Activated CD8-positive, alpha-beta T cell treated with anti-CD3 and anti-CD28 coated beads for 36 hours (primary cell): ENCODE data around the gene RANBP10. TPM values are rescaled to one million over a fixed set of nuclear protein-coding genes. Genes with fewer than 3 reads are reported as not detected.

Experiments used
- ATAC-seq: fragments of 200-7000 bp; cut with Tn5 transposase; one replicate; pipeline ENCODE4 v1.10.0; 2021; ENCODE audit warnings: mild to moderate bottlenecking, moderate library complexity
- CTCF ChIA-PET: fragments of 350-600 bp; sonication (Branson Sonifier 250); formaldehyde crosslinking; loops from one replicate; lab custom pipeline; 2021; ENCODE audit warnings: antibody characterized with exemption; lab: Charles Lee
- POLR2A ChIA-PET: fragments of 350-600 bp; sonication (Branson Sonifier 250); formaldehyde crosslinking; loops from one replicate; lab custom pipeline; 2021; ENCODE audit warnings: antibody characterized with exemption; lab: Charles Lee
- DNase-seq: peaks from one replicate; pipeline ENCODE4 v3.0.0-alpha.2; 2020
- H3K27ac Mint-ChIP-seq: one replicate; pipeline ENCODE4 v1.8.0; 2021; ENCODE audit warnings: mild to moderate bottlenecking, mixed read lengths
- H3K27me3 Mint-ChIP-seq: one replicate; pipeline ENCODE4 v1.8.0; 2021; ENCODE audit warnings: mixed read lengths
- H3K36me3 Mint-ChIP-seq: one replicate; pipeline ENCODE4 v1.8.0; 2021; ENCODE audit warnings: low read depth, mixed read lengths
- H3K4me1 Mint-ChIP-seq: one replicate; pipeline ENCODE4 v1.8.0; 2021; ENCODE audit warnings: low read depth, mixed read lengths
- H3K4me3 Mint-ChIP-seq: one replicate; pipeline ENCODE4 v1.8.0; 2021; ENCODE audit warnings: mild to moderate bottlenecking, moderate library complexity, mixed read lengths
- H3K9me3 Mint-ChIP-seq: one replicate; pipeline ENCODE4 v1.8.0; 2021; ENCODE audit warnings: mixed read lengths
- intact Hi-C: fragments of 100-400 bp; cut with micrococcal nuclease; formaldehyde crosslinking; loops from one replicate; pipeline ENCODE4 v1.10.0; 2022
- total RNA-seq, 2 experiments: library from RNA; stranded (reverse); gene quantifications; one replicate each; pipeline ENCODE4 v1.2.3, GENCODE V29; 2021
- TF ChIP-seq, protein P1 (sequence below): fragments of 200-600 bp; IDR thresholded peaks from one replicate; pipeline ENCODE4 v1.8.0; 2022; ENCODE audit warnings: antibody characterized with exemption, mild to moderate bottlenecking

RANBP10 gene
- total RNA-seq, 2 experiments from 2014 or later: 15.9 to 18.9 TPM

DNA sequence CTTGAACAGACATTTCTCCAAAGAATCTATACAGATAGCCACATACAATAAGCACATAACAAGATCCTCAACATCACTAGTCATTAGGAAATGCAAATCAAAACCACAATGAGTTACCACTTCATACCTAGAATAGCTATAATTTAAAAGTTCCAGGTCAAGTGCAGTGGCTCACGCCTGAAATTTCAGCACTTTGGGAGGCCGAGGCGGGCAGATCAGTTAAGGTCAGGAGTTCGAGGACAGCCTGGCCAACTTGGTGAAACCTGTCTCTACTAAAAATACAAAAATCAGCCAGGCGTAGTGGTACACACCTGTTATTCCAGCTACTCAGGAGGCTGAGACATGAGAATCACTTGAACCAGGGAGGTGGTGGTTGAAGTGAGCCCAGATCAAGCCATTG lies 19.9 kb downstream of the RANBP10 start:
- H3K4me3 Mint-ChIP-seq: no peak overlapping the region
- TF ChIP-seq, protein P1, sequence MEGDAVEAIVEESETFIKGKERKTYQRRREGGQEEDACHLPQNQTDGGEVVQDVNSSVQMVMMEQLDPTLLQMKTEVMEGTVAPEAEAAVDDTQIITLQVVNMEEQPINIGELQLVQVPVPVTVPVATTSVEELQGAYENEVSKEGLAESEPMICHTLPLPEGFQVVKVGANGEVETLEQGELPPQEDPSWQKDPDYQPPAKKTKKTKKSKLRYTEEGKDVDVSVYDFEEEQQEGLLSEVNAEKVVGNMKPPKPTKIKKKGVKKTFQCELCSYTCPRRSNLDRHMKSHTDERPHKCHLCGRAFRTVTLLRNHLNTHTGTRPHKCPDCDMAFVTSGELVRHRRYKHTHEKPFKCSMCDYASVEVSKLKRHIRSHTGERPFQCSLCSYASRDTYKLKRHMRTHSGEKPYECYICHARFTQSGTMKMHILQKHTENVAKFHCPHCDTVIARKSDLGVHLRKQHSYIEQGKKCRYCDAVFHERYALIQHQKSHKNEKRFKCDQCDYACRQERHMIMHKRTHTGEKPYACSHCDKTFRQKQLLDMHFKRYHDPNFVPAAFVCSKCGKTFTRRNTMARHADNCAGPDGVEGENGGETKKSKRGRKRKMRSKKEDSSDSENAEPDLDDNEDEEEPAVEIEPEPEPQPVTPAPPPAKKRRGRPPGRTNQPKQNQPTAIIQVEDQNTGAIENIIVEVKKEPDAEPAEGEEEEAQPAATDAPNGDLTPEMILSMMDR: no peak
- H3K9me3 Mint-ChIP-seq: no peaks in the 10 kb centered on the region
- intact Hi-C loops: no loop called here
- DNase-seq: no peak
- no peaks in the 10 kb centered on the region for H3K27me3 Mint-ChIP-seq
- no peak for ATAC-seq
- H3K4me1 Mint-ChIP-seq: peaks cover 20% of the 10 kb centered on the region
- ChIA-PET CTCF (interaction anchor here (1.6 to 2.2 kb wide), 2 partner anchors 29 to 30 kb away, joined by 3 to 13 read pairs; no protein-coding TSS in a partner anchor), POLR2A (interaction anchor here (0.6 kb wide), 1 partner anchor 479 kb away, joined by 3 read pairs; no protein-coding TSS in a partner anchor)
- H3K27ac Mint-ChIP-seq: no peak overlapping the region
- H3K36me3 Mint-ChIP-seq: peaks cover 6% of the 10 kb centered on the region

DNA sequence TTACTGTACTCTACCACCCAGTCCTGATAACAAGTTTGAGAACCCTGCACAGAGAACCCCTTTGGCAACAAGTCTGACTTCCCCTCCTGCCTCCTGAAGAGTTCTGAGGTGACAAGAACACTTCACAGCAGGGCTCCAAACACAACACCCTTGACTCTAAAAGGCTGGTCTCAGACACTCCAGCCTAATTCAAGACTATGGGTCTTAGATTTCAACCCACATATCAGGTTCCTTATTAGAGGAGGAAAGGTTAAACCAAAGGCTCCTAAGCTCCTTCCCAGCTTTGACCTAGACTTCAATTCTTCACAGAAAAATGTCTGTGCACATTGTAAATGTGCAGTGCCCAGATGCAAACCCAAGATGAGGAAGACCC lies 23.0 kb downstream of the RANBP10 start:
- ATAC-seq (no peak), DNase-seq (no peak)
- CTCF ChIA-PET: interaction anchor here (3.4 kb wide), 1 partner anchor 33 kb away, joined by 17 read pairs; no protein-coding TSS in a partner anchor
- Mint-ChIP-seq H3K4me1 (peaks cover 30% of the 10 kb centered on the region), H3K4me3 (no peak overlapping the region), H3K27ac (no peak overlapping the region), H3K27me3 (no peaks in the 10 kb centered on the region), H3K36me3 (peaks cover 8% of the 10 kb centered on the region), H3K9me3 (no peaks in the 10 kb centered on the region)
- intact Hi-C loops: no loop called here
- POLR2A ChIA-PET: no interaction called here
- TF ChIP-seq, protein P1: no peak

DNA sequence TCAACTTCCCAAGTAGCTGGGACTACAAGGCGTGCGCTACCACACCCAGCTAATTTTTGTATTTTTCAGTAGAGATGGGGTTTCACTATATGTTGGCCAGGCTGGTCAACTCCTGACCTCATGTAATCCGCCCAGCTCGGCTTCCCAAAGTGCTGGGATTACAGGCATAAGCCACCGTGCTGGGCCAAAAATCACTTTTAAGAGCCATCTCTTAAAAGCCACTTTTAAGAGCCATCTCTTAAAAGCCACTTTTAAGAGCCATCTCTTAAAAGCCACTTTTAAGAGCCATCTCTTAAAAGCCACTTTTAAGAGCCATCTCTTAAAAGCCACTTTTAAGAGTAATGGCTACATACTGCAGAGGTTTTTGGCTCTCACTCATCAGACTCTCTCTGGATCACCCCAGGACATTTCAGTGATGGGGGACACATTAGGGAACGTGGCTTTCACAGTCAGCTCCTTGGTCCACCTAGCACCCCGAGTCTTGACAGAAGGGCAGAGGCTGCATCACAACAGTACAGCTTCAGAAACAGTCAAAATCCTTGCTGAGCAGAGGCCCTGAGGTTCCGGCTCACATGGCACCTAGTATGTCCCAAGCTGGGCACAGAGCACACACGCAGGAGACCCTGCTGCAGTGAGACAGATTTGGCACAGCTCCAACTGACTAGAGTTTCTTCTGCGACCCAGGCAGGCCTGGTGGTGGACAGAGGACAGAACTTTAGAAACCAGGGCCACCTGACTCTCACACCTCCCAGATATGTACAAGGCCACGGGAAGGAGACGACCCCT lies 23.6 kb downstream of the RANBP10 start:
- intact Hi-C loops: no loop called here
- Mint-ChIP-seq H3K4me1 (peaks cover 30% of the 10 kb centered on the region), H3K36me3 (peaks cover 8% of the 10 kb centered on the region), H3K4me3 (no peak overlapping the region), H3K27ac (no peak overlapping the region), H3K27me3 (no peaks in the 10 kb centered on the region), H3K9me3 (no peaks in the 10 kb centered on the region)
- TF ChIP-seq, protein P1: no peak
- POLR2A ChIA-PET: interaction anchor here (0.6 to 0.9 kb wide), 2 partner anchors 18 to 1514 kb away, joined by 3 read pairs; no protein-coding TSS in a partner anchor
- ATAC-seq (no peak), DNase-seq (no peak)
- CTCF ChIA-PET: interaction anchor here (3.4 kb wide), 1 partner anchor 33 kb away, joined by 17 read pairs; no protein-coding TSS in a partner anchor

DNA sequence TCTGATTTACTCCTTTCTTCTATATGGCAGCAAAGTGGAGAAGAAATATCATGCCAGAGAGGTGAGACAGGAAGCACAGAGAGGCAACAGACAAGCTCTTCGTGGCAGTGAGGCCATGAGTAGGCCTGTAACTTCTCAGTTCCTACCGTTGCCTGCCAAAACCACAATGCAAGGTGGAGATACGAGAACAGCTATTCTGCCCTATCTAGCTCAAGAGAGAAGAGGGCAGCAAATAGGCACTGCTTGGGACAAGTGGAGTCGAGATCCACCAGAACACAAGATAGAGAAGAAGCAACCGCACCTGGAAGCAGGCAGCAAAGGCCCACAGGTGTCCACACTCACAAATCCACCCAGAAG lies 24.8 kb downstream of the RANBP10 start:
- CTCF ChIA-PET: interaction anchor here (0.7 to 3.4 kb wide), 5 partner anchors 21 to 354 kb away, joined by 3 to 17 read pairs (median 3); partner anchors contain the start of genes RANBP10 and TSNAXIP1
- Mint-ChIP-seq H3K27ac (peak overlapping the region; percentile 81), H3K27me3 (no peaks in the 10 kb centered on the region), H3K4me3 (no peak overlapping the region), H3K9me3 (no peaks in the 10 kb centered on the region), H3K4me1 (peaks cover 30% of the 10 kb centered on the region), H3K36me3 (peaks cover 8% of the 10 kb centered on the region)
- intact Hi-C loops: no loop called here
- POLR2A ChIA-PET: interaction anchor here (0.9 to 1.0 kb wide), 2 partner anchors 19 to 49 kb away, joined by 3 read pairs; no protein-coding TSS in a partner anchor
- ATAC-seq (peak; percentile 88), DNase-seq (peak; percentile 38)
- TF ChIP-seq, protein P1: no peak
